ENCODE data around the gene PCED1B.

GRCh38 chr12:47225356-47225755, 145.9 kb downstream of the PCED1B start:
- TF ChIP-seq E2F1 (CRISPR knock-in tag; IDR thresholded peaks at IDR 0.05) (no peak), STAT6 (CRISPR knock-in tag; conservative IDR thresholded peaks at IDR 0.05; ENCODE audit: low read depth) (no peak), CTCF (IDR thresholded peaks at IDR 0.05) (no peak), NR2C2 (CRISPR knock-in tag; IDR thresholded peaks at IDR 0.05) (no peak), USF1 (CRISPR knock-in tag; IDR thresholded peaks at IDR 0.05) (no peak), RELA (CRISPR knock-in tag; IDR thresholded peaks at IDR 0.05; ENCODE audit: borderline replicate concordance) (no peak), MAX (CRISPR knock-in tag; IDR thresholded peaks at IDR 0.05) (no peak), TCF7 (CRISPR knock-in tag; IDR thresholded peaks at IDR 0.05; ENCODE audit: low read depth) (no peak), JUN (CRISPR knock-in tag; IDR thresholded peaks at IDR 0.05) (no peak), AFF4 (CRISPR knock-in tag; IDR thresholded peaks at IDR 0.05; ENCODE audit: borderline replicate concordance) (no peak), SMAD3 (CRISPR knock-in tag; IDR thresholded peaks at IDR 0.05; ENCODE audit: borderline replicate concordance) (no peak), ELF4 (CRISPR knock-in tag; IDR thresholded peaks at IDR 0.05; ENCODE audit: low read depth) (no peak), ZMAT4 (CRISPR knock-in tag; IDR thresholded peaks at IDR 0.05) (no peak)

Measured in WTC11 (cell line).